ENCODE results near the gene EIF2S2. TPM values are rescaled to one million over a fixed set of nuclear protein-coding genes. Genes with fewer than 3 reads are reported as not detected.
"Not testable (repeated sequence)": the region's sequence is repeated elsewhere in the genome, so short reads cannot be mapped to it uniquely, and the experiment has no call there.

The EIF2S2 gene
- total and polyA plus RNA-seq, 8 donors, result 14.3 to 52.3 (median 24.9) TPM

- intact Hi-C loops (cut with DNase I), result no loop called here
- no peaks in the 10 kb centered on the region for H3K4me1 ChIP-seq
- FAIRE-seq (no peak), ATAC-seq (no peak), DNase-seq (no peak)
- no peaks in the 10 kb centered on the region for H3K27me3 ChIP-seq
- TF ChIP-seq CTCF (IDR thresholded peaks at IDR 0.05), result no peak
- H3K9me3 ChIP-seq, result no peaks in the 10 kb centered on the region
- no peak overlapping the region for H3K27ac ChIP-seq
- no peak overlapping the region for H3K4me3 ChIP-seq
- WGBS, 2 donors, result 95% methylated on average over 2 of the region's 2 CpGs
- H3K36me3 ChIP-seq, result no peaks in the 10 kb centered on the region
Measured at GRCh38 chr20:34145280-34145819, 33.3 kb upstream of the EIF2S2 start.

GRCh38 chr20:34143951-34144350 lies 31.9 kb upstream of the EIF2S2 start:
- no peak for DNase-seq
- no peaks in the 10 kb centered on the region for H3K4me1 ChIP-seq
- no peaks in the 10 kb centered on the region for H3K27me3 ChIP-seq
- no peak for FAIRE-seq
- no peaks in the 10 kb centered on the region for H3K36me3 ChIP-seq
- intact Hi-C loops (cut with DNase I), result no loop called here
- H3K9me3 ChIP-seq, result no peaks in the 10 kb centered on the region
- ATAC-seq, result no peak
- no peak overlapping the region for H3K4me3 ChIP-seq
- TF ChIP-seq CTCF (IDR thresholded peaks at IDR 0.05), result no peak
- 70 to 72% methylated on average over 7 of the region's 7 CpGs for WGBS, 2 donors
- no peak overlapping the region for H3K27ac ChIP-seq

- Histone ChIP-seq H3K4me3 (no peak overlapping the region), H3K27ac (no peak overlapping the region), H3K27me3 (no peaks in the 10 kb centered on the region), H3K9me3 (no peaks in the 10 kb centered on the region), H3K36me3 (no peaks in the 10 kb centered on the region), H3K4me1 (no peaks in the 10 kb centered on the region)
- no peak for FAIRE-seq
- intact Hi-C loops (cut with DNase I), result no loop called here
- 81 to 82% methylated on average over 1 of the region's 1 CpG for WGBS, 2 donors
- no peak for TF ChIP-seq CTCF (IDR thresholded peaks at IDR 0.05)
- ATAC-seq, result no peak
- DNase-seq, result no peak
Measured at GRCh38 chr20:34142121-34142520, 30.1 kb upstream of the EIF2S2 start.

- ATAC-seq, result no peak
- WGBS, 2 donors, result 76 to 87% methylated on average over 2 of the region's 2 CpGs
- TF ChIP-seq CTCF (IDR thresholded peaks at IDR 0.05), result no peak
- Histone ChIP-seq H3K4me1 (no peaks in the 10 kb centered on the region), H3K27me3 (no peaks in the 10 kb centered on the region), H3K9me3 (no peaks in the 10 kb centered on the region), H3K36me3 (no peaks in the 10 kb centered on the region), H3K27ac (no peak overlapping the region), H3K4me3 (no peak overlapping the region)
- DNase-seq, result no peak
- intact Hi-C loops (cut with DNase I), result no loop called here
- no peak for FAIRE-seq
Measured at GRCh38 chr20:34141293-34141692, 29.2 kb upstream of the EIF2S2 start.

GRCh38 chr20:34135525-34136275 lies 23.7 kb upstream of the EIF2S2 start:
- FAIRE-seq; DNase-seq; H3K27ac ChIP-seq; H3K9me3 ChIP-seq; ATAC-seq; H3K4me3 ChIP-seq; H3K27me3 ChIP-seq; intact Hi-C loops (cut with DNase I); H3K36me3 ChIP-seq; H3K4me1 ChIP-seq: not testable (repeated sequence)
- 82 to 85% methylated on average over 11 of the region's 11 CpGs for WGBS, 2 donors

GRCh38 chr20:34133365-34133860 lies 21.4 kb upstream of the EIF2S2 start:
- intact Hi-C loops (cut with DNase I); H3K27me3 ChIP-seq; H3K4me3 ChIP-seq; ATAC-seq; H3K4me1 ChIP-seq; H3K36me3 ChIP-seq; H3K27ac ChIP-seq; H3K9me3 ChIP-seq; DNase-seq; FAIRE-seq: not testable (repeated sequence)
- WGBS, 2 donors, result 30 to 39% methylated on average over 4 of the region's 4 CpGs

- H3K4me3 ChIP-seq; H3K4me1 ChIP-seq; FAIRE-seq; H3K27ac ChIP-seq; intact Hi-C loops (cut with DNase I); DNase-seq; H3K27me3 ChIP-seq; ATAC-seq; H3K36me3 ChIP-seq; H3K9me3 ChIP-seq: not testable (repeated sequence)
- 80 to 84% methylated on average over 19 to 21 of the region's 21 CpGs for WGBS, 2 donors
Measured at GRCh38 chr20:34132943-34133342, 20.9 kb upstream of the EIF2S2 start.

- 87 to 96% methylated on average over 8 to 26 of the region's 26 CpGs for WGBS, 2 donors
Measured at GRCh38 chr20:34132491-34132890, 20.4 kb upstream of the EIF2S2 start.

More at GRCh38 chr20:34132491-34132890, 20.4 kb upstream of the EIF2S2 start:
- peak in 1 of 6 donors; percentile 64 for DNase-seq
- H3K27me3 ChIP-seq; H3K4me3 ChIP-seq; H3K36me3 ChIP-seq; H3K27ac ChIP-seq; FAIRE-seq; ATAC-seq; H3K4me1 ChIP-seq; intact Hi-C loops (cut with DNase I); H3K9me3 ChIP-seq: not testable (repeated sequence)

All from pancreas (tissue), 10 donors.